Neuron (in vitro differentiated cells): ENCODE data around the gene PIAS2.
"Not testable (repeated sequence)": the region's sequence is repeated elsewhere in the genome, so short reads cannot be mapped to it uniquely, and the experiment has no call there.

Experiments used
- H2AFZ ChIP-seq: one replicate; pipeline ENCODE4 v1.6.1; 2013; ENCODE audit warnings: low read depth, mild to moderate bottlenecking, inconsistent platforms, low read length, moderate library complexity
- H3K27me3 ChIP-seq: one replicate; pipeline ENCODE4 v1.6.1; 2013; ENCODE audit warnings: low read length; ENCODE audit not compliant: insufficient read depth
- H3K36me3 ChIP-seq: one replicate; pipeline ENCODE4 v1.6.1; 2013; ENCODE audit warnings: low read length; ENCODE audit not compliant: insufficient read depth
- H3K4me1 ChIP-seq: one replicate; pipeline ENCODE4 v1.6.1; 2013; ENCODE audit warnings: low read length; ENCODE audit not compliant: insufficient read depth
- H3K4me3 ChIP-seq: 2 replicates; pipeline ENCODE4 v1.5.1; 2013; ENCODE audit warnings: mild to moderate bottlenecking, low read length, moderate library complexity
- H3K9me3 ChIP-seq: one replicate; pipeline ENCODE4 v1.6.1; 2013; ENCODE audit warnings: low read length

PIAS2 gene

GRCh38 chr18:46917108-46917802 is at the start of gene PIAS2, which contains the start of gene KATNAL2:
Gene PIAS2, minus strand, starts transcription at chr18:46917507. Its CDS starts 162 bp downstream, at chr18:46917345.
Gene KATNAL2, plus strand, starts transcription at chr18:46917602. Its CDS starts 29,271 bp downstream, at chr18:46946873.
- Histone ChIP-seq H3K27me3 (no peaks in the 10 kb centered on the region), H3K9me3 (no peaks in the 10 kb centered on the region), H2AFZ (peak within 1 kb of the TSS; percentile 100), H3K36me3 (no peaks in the 10 kb centered on the region), H3K4me3 (peak within 1 kb of the TSS; percentile 86), H3K4me1 (peaks cover 15% of the 10 kb centered on the region)

- H2AFZ ChIP-seq, H3K36me3 ChIP-seq, H3K9me3 ChIP-seq, H3K27me3 ChIP-seq, H3K4me3 ChIP-seq, H3K4me1 ChIP-seq: not testable (repeated sequence)
These were observed 49.0 kb upstream of the PIAS2 start for GRCh38 chr18:46966266-46966665.

GRCh38 chr18:46964579-46965293 is 47.4 kb upstream of the PIAS2 start:
- H3K4me3 ChIP-seq, H2AFZ ChIP-seq, H3K4me1 ChIP-seq, H3K9me3 ChIP-seq, H3K36me3 ChIP-seq, H3K27me3 ChIP-seq: not testable (repeated sequence)

- H3K4me3 ChIP-seq, H3K9me3 ChIP-seq, H3K36me3 ChIP-seq, H3K27me3 ChIP-seq, H2AFZ ChIP-seq, H3K4me1 ChIP-seq: not testable (repeated sequence)
These were observed 46.6 kb upstream of the PIAS2 start for GRCh38 chr18:46963656-46964578.

- H3K27me3 ChIP-seq: no peaks in the 10 kb centered on the region
- no peaks in the 10 kb centered on the region for H3K9me3 ChIP-seq
- H3K4me3 ChIP-seq: no peak overlapping the region
- H3K4me1 ChIP-seq: no peaks in the 10 kb centered on the region
- no peak overlapping the region for H2AFZ ChIP-seq
- no peaks in the 10 kb centered on the region for H3K36me3 ChIP-seq
These were observed 40.9 kb upstream of the PIAS2 start for GRCh38 chr18:46958209-46958608.

GRCh38 chr18:46953195-46953594 is 35.9 kb upstream of the PIAS2 start:
- Histone ChIP-seq H3K27me3 (no peaks in the 10 kb centered on the region), H2AFZ (no peak overlapping the region), H3K4me3 (no peak overlapping the region)

GRCh38 chr18:46950064-46950656 is 32.9 kb upstream of the PIAS2 start:
- H3K4me3 ChIP-seq: no peak overlapping the region
- no peaks in the 10 kb centered on the region for H3K27me3 ChIP-seq
- H2AFZ ChIP-seq: no peak overlapping the region
- no peaks in the 10 kb centered on the region for H3K36me3 ChIP-seq
- H3K4me1 ChIP-seq: peaks cover 3% of the 10 kb centered on the region
- no peaks in the 10 kb centered on the region for H3K9me3 ChIP-seq

More at GRCh38 chr18:46953195-46953594, 35.9 kb upstream of the PIAS2 start:
- no peaks in the 10 kb centered on the region for H3K36me3 ChIP-seq
- H3K9me3 ChIP-seq: no peaks in the 10 kb centered on the region
- no peaks in the 10 kb centered on the region for H3K4me1 ChIP-seq

- H3K4me3 ChIP-seq: peak overlapping the region; percentile 80
- H3K4me1 ChIP-seq: peaks cover 3% of the 10 kb centered on the region
- no peaks in the 10 kb centered on the region for H3K27me3 ChIP-seq
- peak overlapping the region; percentile 80 for H2AFZ ChIP-seq
- H3K36me3 ChIP-seq: no peaks in the 10 kb centered on the region
- no peaks in the 10 kb centered on the region for H3K9me3 ChIP-seq
These were observed 29.5 kb upstream of the PIAS2 start for GRCh38 chr18:46946656-46947282.

- Histone ChIP-seq H3K9me3 (no peaks in the 10 kb centered on the region), H3K36me3 (no peaks in the 10 kb centered on the region), H3K4me3 (no peak overlapping the region), H3K27me3 (no peaks in the 10 kb centered on the region), H2AFZ (no peak overlapping the region), H3K4me1 (peaks cover 11% of the 10 kb centered on the region)
These were observed 25.3 kb upstream of the PIAS2 start for GRCh38 chr18:46942646-46943045.

- H3K27me3 ChIP-seq: no peaks in the 10 kb centered on the region
- H3K9me3 ChIP-seq: no peaks in the 10 kb centered on the region
- no peak overlapping the region for H3K4me3 ChIP-seq
These were observed 22.8 kb upstream of the PIAS2 start for GRCh38 chr18:46939998-46940571.

GRCh38 chr18:46939337-46939963 is 22.1 kb upstream of the PIAS2 start:
- Histone ChIP-seq H3K36me3 (no peaks in the 10 kb centered on the region), H3K9me3 (no peaks in the 10 kb centered on the region), H3K4me3 (no peak overlapping the region), H2AFZ (no peak overlapping the region), H3K27me3 (no peaks in the 10 kb centered on the region), H3K4me1 (peaks cover 8% of the 10 kb centered on the region)

More at GRCh38 chr18:46939998-46940571, 22.8 kb upstream of the PIAS2 start:
- peaks cover 8% of the 10 kb centered on the region for H3K4me1 ChIP-seq
- H2AFZ ChIP-seq: no peak overlapping the region
- no peaks in the 10 kb centered on the region for H3K36me3 ChIP-seq

- H3K9me3 ChIP-seq: no peaks in the 10 kb centered on the region
- H3K4me1 ChIP-seq: peaks cover 10% of the 10 kb centered on the region
- no peak overlapping the region for H2AFZ ChIP-seq
- no peaks in the 10 kb centered on the region for H3K27me3 ChIP-seq
- H3K36me3 ChIP-seq: no peaks in the 10 kb centered on the region
- no peak overlapping the region for H3K4me3 ChIP-seq
These were observed 3.3 kb upstream of the PIAS2 start for GRCh38 chr18:46920653-46921052.
